ENCODE results near the gene SNX6. TPM values are rescaled to one million over a fixed set of nuclear protein-coding genes. Genes with fewer than 3 reads are reported as not detected.

Gene SNX6
- total RNA-seq, 3 donors from 2014 or later, result 58.0 to 59.6 (median 59.4) TPM

DNA sequence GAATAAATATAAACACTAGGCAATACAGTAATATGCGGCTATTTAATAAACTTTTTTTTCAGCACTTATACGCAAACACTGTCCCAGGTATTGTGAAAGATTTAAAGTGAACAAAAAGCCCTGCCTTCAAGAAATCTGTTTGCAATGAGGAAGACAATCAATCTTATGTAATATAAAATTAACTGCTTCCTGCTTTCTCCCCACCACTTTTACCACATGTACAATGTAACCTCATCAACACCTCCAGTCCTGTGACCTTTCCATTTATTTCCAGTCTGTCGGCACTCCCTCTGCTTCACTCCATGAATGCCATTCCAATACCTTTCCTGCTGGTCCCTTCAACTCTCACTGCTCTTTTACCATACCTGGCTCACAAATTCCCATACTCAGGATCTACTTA is 10.5 kb downstream of the SNX6 start:
- peaks cover 37% of the 10 kb centered on the region for H3K36me3 Mint-ChIP-seq (ENCODE audit: insufficient read depth)
- no peak overlapping the region for H3K4me3 Mint-ChIP-seq
- ATAC-seq (no peak), DNase-seq (no peak)
- no peaks in the 10 kb centered on the region for H3K9me3 Mint-ChIP-seq
- H3K27me3 Mint-ChIP-seq (ENCODE audit: low read depth), result no peaks in the 10 kb centered on the region
- peaks cover 45% of the 10 kb centered on the region for H3K4me1 Mint-ChIP-seq (ENCODE audit: low read depth)

DNA sequence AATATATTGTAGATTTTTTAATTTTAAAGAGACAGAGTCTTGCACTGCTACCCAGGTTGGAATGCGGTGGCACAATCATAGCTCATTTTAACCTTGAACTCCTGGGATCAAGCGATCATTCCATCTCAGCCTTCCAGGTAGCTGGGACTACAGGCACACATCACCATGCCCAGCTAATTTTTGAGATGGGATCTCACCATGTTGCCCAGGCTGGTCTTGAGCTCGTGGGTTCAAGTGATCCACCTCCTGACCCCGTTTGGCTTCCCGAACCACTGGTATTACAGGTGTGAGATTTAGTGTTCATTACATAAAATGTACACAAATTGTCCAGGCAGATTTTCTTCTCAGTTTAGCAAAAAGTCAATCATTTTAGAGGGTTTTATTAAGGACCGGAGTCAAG is 13.6 kb downstream of the SNX6 start:
- Mint-ChIP-seq H3K9me3 (no peaks in the 10 kb centered on the region), H3K4me1 (ENCODE audit: low read depth) (peaks cover 30% of the 10 kb centered on the region), H3K4me3 (no peak overlapping the region), H3K27me3 (ENCODE audit: low read depth) (no peaks in the 10 kb centered on the region), H3K36me3 (ENCODE audit: insufficient read depth) (peaks cover 23% of the 10 kb centered on the region)
- DNase-seq, result no peak
- no peak for ATAC-seq

DNA sequence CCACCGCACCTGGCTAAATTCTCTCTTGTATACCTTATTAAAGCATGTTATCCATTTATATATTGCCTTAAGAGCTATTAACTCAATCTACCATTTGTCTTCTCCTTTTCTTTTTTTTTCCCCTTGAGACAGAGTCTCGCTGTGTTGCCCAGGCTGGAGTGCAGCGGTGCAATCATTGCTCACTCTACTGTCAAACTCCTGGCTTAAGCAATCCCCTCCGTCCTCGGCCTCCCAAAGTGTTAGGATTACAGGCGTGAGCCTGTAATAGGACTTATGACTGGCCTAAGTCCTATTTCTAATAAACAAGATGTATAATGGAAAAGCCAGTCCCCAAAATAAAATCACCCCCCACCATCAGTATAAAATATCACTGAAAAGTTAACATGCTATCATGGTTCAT is 14.4 kb downstream of the SNX6 start:
- no peak for ATAC-seq
- peaks cover 25% of the 10 kb centered on the region for H3K4me1 Mint-ChIP-seq (ENCODE audit: low read depth)
- H3K4me3 Mint-ChIP-seq, result no peak overlapping the region
- DNase-seq, result no peak
- no peaks in the 10 kb centered on the region for H3K9me3 Mint-ChIP-seq
- no peaks in the 10 kb centered on the region for H3K27me3 Mint-ChIP-seq (ENCODE audit: low read depth)
- peaks cover 23% of the 10 kb centered on the region for H3K36me3 Mint-ChIP-seq (ENCODE audit: insufficient read depth)

DNA sequence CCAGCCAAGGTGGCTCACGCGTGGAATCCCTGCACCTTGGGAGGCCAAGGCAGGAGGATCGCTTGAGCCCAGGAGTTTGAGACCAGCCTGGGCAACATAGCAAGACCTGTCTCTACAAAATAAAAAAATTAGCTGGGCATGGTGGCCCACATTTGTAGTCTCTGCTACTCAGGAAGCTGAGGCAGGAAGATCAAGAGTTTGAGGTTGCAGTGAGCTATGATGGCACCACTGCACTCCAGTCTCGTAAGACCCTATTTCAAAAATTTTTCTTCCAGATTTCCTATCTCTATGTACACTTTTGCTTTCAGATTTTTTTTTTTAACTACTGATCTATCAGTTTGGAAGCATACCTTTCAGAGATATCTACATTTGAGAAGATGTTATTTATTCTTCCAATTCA is 15.3 kb downstream of the SNX6 start:
- no peak for DNase-seq
- ATAC-seq, result no peak
- peaks cover 19% of the 10 kb centered on the region for H3K36me3 Mint-ChIP-seq (ENCODE audit: insufficient read depth)
- H3K27me3 Mint-ChIP-seq (ENCODE audit: low read depth), result no peaks in the 10 kb centered on the region
- H3K4me3 Mint-ChIP-seq, result no peak overlapping the region
- peaks cover 18% of the 10 kb centered on the region for H3K4me1 Mint-ChIP-seq (ENCODE audit: low read depth)
- H3K9me3 Mint-ChIP-seq, result no peaks in the 10 kb centered on the region

DNA sequence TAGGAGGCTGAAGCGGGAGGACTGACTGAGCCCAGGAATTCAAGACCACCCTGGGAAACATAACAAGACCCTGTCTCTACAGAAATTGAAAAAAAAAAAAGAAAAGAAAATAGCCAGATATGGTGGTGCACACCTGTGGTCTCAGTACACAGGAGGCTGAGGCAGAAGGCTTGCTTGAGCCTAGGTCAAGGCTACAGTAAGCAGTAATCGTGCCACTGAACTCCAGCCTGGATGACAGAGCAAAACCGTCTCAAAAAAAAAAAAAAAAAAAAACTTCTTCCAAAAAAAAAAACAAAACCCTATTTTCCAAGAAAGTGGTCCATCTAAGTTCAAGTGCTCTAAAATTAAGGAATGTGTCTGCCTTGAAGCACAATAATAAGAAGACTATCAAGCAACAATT is 19.8 kb downstream of the SNX6 start:
- H3K9me3 Mint-ChIP-seq, result no peaks in the 10 kb centered on the region
- no peaks in the 10 kb centered on the region for H3K27me3 Mint-ChIP-seq (ENCODE audit: low read depth)
- ATAC-seq (no peak), DNase-seq (no peak)
- H3K4me3 Mint-ChIP-seq, result no peak overlapping the region
- peaks cover 9% of the 10 kb centered on the region for H3K36me3 Mint-ChIP-seq (ENCODE audit: insufficient read depth)
- peaks cover 7% of the 10 kb centered on the region for H3K4me1 Mint-ChIP-seq (ENCODE audit: low read depth)

DNA sequence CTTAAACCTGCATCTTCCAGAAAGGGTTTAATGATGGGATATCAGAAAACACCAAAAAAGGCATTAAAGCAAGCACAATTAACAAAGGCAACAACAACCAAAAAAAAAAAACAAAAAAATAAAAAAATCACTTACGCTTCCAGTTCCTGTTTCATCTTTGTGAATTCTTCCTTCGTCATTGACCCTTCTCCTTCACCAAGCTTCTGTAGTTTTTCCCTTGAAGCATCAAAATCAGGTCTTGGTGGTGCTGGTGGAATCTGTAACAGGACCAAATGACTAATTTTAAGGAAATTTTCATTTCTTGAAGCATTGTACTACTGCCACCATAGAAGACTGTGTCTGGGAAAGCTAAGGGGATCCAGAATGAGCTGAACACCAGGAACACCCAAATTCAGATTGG is 24.5 kb downstream of the SNX6 start:
- ATAC-seq (no peak), DNase-seq (no peak)
- no peak overlapping the region for H3K4me3 Mint-ChIP-seq
- peaks cover 3% of the 10 kb centered on the region for H3K4me1 Mint-ChIP-seq (ENCODE audit: low read depth)
- H3K27me3 Mint-ChIP-seq (ENCODE audit: low read depth), result no peaks in the 10 kb centered on the region
- H3K9me3 Mint-ChIP-seq, result no peaks in the 10 kb centered on the region
- H3K36me3 Mint-ChIP-seq (ENCODE audit: insufficient read depth), result peaks cover 26% of the 10 kb centered on the region

DNA sequence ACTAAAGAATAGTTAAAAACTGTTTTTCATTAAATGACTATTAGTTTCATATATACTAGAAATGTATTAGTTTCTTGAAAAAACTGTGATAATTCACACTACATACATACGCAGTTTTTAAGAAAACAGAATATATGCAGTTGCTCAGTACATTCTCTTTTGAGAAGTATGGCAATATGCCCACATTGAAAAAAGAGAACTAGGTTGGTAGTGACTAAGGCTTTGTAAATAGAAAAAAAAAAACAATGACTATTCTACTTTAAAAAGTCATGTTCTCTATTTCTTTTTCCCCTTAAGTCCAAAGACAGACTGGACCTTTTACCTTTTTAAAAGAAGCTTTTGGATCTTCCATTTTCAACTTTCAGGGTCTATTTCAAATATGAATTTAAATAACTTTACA is 25.0 kb downstream of the SNX6 start:
- Mint-ChIP-seq H3K4me1 (ENCODE audit: low read depth) (peaks cover 3% of the 10 kb centered on the region), H3K4me3 (no peak overlapping the region), H3K9me3 (no peaks in the 10 kb centered on the region), H3K27me3 (ENCODE audit: low read depth) (no peaks in the 10 kb centered on the region), H3K36me3 (ENCODE audit: insufficient read depth) (peaks cover 30% of the 10 kb centered on the region)
- ATAC-seq (no peak), DNase-seq (no peak)

DNA sequence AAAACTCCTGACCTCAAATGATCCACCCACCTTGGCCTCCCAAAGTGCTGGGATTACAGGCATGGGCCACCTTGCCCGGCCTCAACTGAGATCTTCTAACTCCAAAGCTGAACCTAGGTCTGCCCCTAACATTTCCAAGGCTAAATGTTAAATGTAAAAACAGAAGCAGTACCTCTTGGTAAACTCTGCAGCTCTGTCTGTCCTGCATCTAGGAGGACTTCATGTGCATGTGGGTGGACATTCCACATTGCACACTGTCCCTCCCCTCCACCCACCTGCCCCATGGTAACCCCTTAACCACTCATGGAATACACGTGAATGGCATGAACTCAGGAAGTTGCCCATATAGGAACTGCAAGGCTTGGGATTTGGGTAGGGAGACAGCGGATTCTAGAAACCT is 33.1 kb downstream of the SNX6 start:
- Mint-ChIP-seq H3K27me3 (ENCODE audit: low read depth) (no peaks in the 10 kb centered on the region), H3K9me3 (no peaks in the 10 kb centered on the region), H3K36me3 (ENCODE audit: insufficient read depth) (peaks cover 25% of the 10 kb centered on the region), H3K4me1 (ENCODE audit: low read depth) (no peaks in the 10 kb centered on the region), H3K4me3 (no peak overlapping the region)
- DNase-seq (no peak), ATAC-seq (no peak)

DNA sequence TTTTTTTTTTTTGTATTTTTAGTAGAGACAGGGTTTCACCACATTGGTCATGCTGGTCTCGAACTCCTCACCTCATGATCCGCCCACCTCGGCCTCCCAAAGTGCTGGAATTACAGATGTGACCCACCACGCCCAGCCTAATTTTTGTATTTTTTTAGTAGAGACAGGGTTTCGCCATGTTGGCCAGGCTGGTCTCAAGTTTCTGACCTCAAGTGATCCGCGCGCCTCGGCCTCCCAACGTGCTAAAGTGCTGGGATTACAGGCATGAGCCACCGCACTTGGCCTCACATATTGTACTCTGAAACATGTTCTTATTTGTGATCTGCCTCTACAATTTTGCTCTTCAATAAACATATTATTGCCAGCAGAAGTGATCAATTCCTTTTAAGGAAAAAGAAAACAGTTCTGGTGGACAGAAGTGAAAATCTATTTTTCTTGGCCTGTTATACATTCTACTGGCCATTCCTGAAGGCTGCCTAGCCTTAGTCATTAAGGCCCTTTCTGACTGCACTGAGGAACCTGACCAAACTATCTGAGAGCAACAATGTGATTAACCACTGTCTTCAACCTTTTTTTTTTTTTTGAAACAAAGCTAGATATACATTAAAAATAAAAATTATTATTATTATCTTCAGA is 36.1 kb downstream of the SNX6 start:
- DNase-seq, result no peak
- Mint-ChIP-seq H3K4me3 (no peak overlapping the region), H3K9me3 (no peaks in the 10 kb centered on the region), H3K4me1 (ENCODE audit: low read depth) (no peaks in the 10 kb centered on the region), H3K27me3 (ENCODE audit: low read depth) (no peaks in the 10 kb centered on the region), H3K36me3 (ENCODE audit: insufficient read depth) (peaks cover 23% of the 10 kb centered on the region)
- no peak for ATAC-seq

DNA sequence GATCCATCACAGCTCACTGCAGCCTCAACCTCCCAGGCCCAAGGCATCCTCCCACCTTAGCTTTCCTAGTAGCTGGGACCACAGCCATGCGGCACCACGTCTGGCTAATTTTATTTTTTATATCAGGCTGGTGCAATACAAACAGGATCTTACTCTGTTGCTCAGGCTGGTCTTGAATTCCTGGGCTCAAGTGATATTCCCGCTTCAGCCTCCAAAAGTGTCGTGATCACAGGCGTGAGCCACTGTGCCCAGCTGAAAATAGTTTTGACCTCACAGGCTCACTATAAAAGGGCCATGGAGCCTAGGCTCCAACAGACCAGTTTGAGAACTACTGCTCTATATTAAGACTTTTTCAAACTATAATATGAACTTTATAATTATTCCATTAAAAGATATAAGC is 37.3 kb downstream of the SNX6 start:
- Mint-ChIP-seq H3K27me3 (ENCODE audit: low read depth) (no peaks in the 10 kb centered on the region), H3K4me3 (no peak overlapping the region), H3K36me3 (ENCODE audit: insufficient read depth) (peaks cover 26% of the 10 kb centered on the region), H3K9me3 (no peaks in the 10 kb centered on the region), H3K4me1 (ENCODE audit: low read depth) (no peaks in the 10 kb centered on the region)
- DNase-seq, result no peak
- ATAC-seq, result no peak

DNA sequence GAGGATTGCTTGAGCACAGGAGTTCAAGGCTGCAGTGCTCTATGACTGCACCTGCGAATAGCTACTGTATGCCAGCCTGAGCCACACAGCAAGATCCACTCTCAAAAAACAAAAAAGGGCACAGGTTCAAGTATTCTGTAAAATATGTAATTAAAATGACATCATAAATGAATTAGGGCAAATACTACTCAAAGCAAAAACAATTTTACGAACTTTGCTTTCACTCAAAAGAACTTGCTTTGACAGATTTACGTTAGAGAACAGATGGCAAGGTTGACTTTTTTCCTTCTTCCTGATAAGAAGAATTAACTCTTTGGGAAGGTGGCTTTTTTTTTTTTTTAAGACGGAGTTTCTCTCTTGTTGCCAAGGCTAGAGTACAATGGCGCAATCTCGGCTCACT is 46.4 kb downstream of the SNX6 start:
- Mint-ChIP-seq H3K9me3 (no peaks in the 10 kb centered on the region), H3K36me3 (ENCODE audit: insufficient read depth) (peaks cover 22% of the 10 kb centered on the region), H3K4me3 (no peak overlapping the region), H3K4me1 (ENCODE audit: low read depth) (no peaks in the 10 kb centered on the region), H3K27me3 (ENCODE audit: low read depth) (no peaks in the 10 kb centered on the region)
- DNase-seq (no peak), ATAC-seq (no peak)

DNA sequence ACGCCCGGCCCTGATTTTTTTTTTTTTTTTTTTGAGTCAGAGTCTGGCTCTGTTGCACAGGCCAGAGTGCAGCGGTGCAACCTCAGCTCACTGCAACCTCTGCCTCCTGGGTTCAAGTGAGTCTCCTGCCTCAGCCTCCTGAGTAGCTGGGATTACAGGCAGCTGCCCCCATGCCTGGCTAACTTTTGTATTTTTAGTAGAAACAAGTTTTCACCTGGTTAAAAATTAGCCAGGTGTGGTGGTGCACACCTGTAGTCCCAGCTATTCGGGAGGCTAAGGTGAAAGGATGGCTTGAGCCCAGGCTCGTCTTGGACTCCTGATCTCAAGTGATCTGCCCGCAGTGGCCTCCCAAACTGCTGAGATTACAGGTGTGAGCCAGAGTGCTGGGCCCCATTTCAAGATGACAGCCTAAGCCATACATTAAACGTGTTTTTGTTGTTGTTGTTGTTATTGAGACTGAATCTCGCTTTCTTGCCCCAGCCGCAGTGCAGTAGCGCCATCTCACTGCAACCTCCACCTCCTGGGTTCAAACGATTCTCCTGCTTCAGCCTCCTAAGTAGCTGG is 47.7 kb downstream of the SNX6 start:
- H3K4me3 Mint-ChIP-seq, result no peak overlapping the region
- H3K36me3 Mint-ChIP-seq (ENCODE audit: insufficient read depth), result peaks cover 25% of the 10 kb centered on the region
- ATAC-seq, result no peak

DNA sequence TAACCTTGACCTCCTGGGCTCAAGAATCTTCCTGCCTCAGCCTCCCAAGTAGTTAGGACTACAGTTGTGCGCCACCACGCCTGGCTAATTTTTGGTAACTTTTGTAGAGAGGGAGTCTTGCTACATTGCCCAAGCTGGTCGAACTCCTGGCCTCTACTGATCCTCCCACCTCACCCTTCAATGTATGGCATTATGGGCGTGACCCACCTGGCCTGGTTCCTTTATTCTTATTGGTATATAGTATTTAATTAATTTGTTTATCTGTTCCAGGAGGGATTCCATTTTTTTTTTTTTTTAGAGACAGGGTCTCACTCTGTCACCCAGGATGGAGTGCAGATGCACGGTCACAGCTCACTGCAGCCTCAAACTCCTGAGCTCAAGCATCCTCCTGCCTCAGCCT is 49.6 kb downstream of the SNX6 start:
- ATAC-seq, result no peak
- H3K9me3 Mint-ChIP-seq, result no peaks in the 10 kb centered on the region
- H3K36me3 Mint-ChIP-seq (ENCODE audit: insufficient read depth), result peaks cover 23% of the 10 kb centered on the region

More for the DNA sequence above, 47.7 kb downstream of the SNX6 start:
- Mint-ChIP-seq H3K27me3 (ENCODE audit: low read depth) (no peaks in the 10 kb centered on the region), H3K9me3 (no peaks in the 10 kb centered on the region), H3K4me1 (ENCODE audit: low read depth) (no peaks in the 10 kb centered on the region)
- no peak for DNase-seq

DNA sequence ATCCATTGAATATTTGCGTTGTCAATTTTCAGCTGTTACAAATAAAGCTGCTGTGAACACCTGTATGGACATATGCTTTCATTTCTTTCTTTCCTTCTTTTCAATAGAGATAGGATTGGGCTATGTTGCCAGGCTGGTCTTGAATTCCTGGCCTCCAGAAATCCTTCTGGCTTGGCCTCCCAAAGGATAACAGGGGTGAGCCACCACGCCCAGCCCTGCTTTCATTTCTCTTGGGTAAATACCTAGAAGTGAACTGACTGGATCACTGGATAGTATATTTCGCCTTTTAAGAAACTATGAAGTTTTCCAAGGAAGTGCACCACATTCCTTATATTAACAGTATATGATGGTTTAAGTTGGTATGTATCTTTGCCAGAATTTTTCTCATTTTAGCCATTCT is 58.2 kb downstream of the SNX6 start:
- Mint-ChIP-seq H3K4me1 (ENCODE audit: low read depth) (no peaks in the 10 kb centered on the region), H3K9me3 (no peaks in the 10 kb centered on the region), H3K36me3 (ENCODE audit: insufficient read depth) (peaks cover 15% of the 10 kb centered on the region), H3K4me3 (no peak overlapping the region), H3K27me3 (ENCODE audit: low read depth) (no peaks in the 10 kb centered on the region)
- DNase-seq (no peak), ATAC-seq (no peak)

More for the DNA sequence above, 49.6 kb downstream of the SNX6 start:
- H3K4me3 Mint-ChIP-seq, result no peak overlapping the region
- DNase-seq, result no peak
- H3K27me3 Mint-ChIP-seq (ENCODE audit: low read depth), result no peaks in the 10 kb centered on the region
- no peaks in the 10 kb centered on the region for H3K4me1 Mint-ChIP-seq (ENCODE audit: low read depth)

DNA sequence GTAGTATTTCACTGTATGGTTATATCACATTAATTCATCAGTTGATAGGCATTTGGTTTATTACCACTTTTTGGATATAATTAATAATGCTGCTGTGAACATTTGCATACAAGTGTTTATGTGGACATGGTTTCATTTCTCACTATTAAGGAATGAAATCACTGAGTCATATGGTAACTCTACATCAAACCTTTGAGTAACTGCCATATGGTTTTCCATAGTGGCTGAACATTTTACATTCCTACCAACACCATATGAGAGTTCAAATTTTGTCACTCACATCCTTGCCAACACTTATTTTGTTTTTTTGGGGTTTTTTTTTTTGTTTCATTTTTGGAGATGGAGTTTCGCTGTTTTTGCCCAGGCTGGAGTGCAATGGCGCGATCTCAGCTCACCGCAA is 60.2 kb downstream of the SNX6 start:
- Mint-ChIP-seq H3K4me3 (no peak overlapping the region), H3K4me1 (ENCODE audit: low read depth) (no peaks in the 10 kb centered on the region), H3K36me3 (ENCODE audit: insufficient read depth) (peaks cover 15% of the 10 kb centered on the region), H3K27me3 (ENCODE audit: low read depth) (no peaks in the 10 kb centered on the region), H3K9me3 (no peaks in the 10 kb centered on the region)
- DNase-seq (no peak), ATAC-seq (no peak)

Measured in activated T-cell treated with anti-CD3 and anti-CD28 coated beads, Interleukin-2, amount 50 U/mL, for 4 hours (primary cell).